RKO (cell line): Measurements from ENCODE around the gene KIF3A.

Experiments used
- DNase-seq: peaks from one replicate; pipeline ENCODE4 v3.0.0-alpha.2; 2016; ENCODE audit warnings: low spot score

The KIF3A gene

GRCh38 chr5:132662925-132663770, 74.2 kb downstream of the KIF3A start:
- no peak for DNase-seq

DNA sequence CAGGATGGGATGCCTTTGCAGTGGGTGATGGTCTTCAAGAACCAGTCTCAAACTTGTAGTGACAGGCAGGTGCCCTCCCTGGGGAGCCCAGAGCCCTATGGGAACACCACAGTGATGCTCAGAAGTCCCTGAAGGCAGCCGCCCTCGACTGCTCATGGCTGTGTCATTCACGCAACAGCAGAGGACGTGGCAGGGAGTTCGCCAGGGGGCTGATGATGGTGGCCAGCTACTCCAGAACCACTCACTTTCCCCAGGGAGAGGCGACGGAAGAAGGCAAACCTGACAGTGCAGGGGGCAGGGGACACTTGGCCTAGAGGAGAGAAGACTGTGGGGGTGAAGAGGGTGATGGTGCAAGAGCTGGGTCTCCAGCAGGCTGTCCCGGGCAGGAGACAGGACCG, 75.3 kb downstream of the KIF3A start:
- no peak for DNase-seq

GRCh38 chr5:132661231-132662003, 75.9 kb downstream of the KIF3A start:
- no peak for DNase-seq

DNA sequence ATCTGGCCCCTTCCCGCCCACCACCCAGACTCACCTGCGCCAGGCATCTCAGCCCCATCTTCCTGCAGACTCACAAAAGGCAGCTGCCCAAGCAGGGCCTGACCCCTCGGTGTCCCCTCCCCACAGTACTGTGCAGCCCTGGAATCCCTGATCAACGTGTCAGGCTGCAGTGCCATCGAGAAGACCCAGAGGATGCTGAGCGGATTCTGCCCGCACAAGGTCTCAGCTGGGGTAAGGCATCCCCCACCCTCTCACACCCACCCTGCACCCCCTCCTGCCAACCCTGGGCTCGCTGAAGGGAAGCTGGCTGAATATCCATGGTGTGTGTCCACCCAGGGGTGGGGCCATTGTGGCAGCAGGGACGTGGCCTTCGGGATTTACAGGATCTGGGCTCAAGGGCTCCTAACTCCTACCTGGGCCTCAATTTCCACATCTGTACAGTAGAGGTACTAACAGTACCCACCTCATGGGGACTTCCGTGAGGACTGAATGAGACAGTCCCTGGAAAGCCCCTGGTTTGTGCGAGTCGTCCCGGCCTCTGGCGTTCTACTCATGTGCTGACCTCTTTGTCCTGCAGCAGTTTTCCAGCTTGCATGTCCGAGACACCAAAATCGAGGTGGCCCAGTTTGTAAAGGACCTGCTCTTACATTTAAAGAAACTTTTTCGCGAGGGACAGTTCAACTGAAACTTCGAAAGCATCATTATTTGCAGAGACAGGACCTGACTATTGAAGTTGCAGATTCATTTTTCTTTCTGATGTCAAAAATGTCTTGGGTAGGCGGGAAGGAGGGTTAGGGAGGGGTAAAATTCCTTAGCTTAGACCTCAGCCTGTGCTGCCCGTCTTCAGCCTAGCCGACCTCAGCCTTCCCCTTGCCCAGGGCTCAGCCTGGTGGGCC, 77.5 kb downstream of the KIF3A start:
- DNase-seq = no peak

GRCh38 chr5:132658381-132659302, 78.7 kb downstream of the KIF3A start:
- no peak for DNase-seq

DNA sequence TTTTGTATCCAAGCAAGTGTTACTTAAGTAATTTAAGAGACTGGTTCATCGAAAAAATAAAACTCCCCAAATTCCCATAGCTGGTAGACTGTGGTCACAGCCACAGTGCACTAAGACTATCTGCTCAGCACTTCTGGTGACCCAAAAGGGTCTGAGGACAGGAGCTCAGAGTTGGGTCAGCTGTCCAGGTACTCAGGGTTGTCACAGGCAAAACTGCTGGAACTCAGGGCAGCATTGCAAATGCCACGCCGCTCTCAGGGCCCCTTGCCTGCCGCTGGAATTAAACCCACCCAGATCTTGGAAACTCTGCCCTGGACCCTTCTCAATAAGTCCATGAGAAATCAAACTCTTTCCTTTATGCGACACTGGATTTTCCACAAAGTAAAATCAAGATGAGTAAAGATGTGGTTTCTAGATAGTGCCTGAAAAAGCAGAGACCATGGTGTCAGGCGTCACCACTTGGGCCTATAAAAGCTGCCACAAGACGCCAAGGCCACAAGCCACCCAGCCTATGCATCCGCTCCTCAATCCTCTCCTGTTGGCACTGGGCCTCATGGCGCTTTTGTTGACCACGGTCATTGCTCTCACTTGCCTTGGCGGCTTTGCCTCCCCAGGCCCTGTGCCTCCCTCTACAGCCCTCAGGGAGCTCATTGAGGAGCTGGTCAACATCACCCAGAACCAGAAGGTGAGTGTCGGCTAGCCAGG, 79.5 kb downstream of the KIF3A start, which contains the start of gene IL13:
Gene IL13 (plus strand): TSS at position 498 of the 705 bp plus-strand sequence. CDS start 14 bp downstream, at position 512.
- DNase-seq = no peak

GRCh38 chr5:132656774-132657355, 80.5 kb downstream of the KIF3A start:
- no peak for DNase-seq

- DNase-seq = no peak
These were observed 81.2 kb downstream of the KIF3A start for GRCh38 chr5:132655821-132656773.

DNA sequence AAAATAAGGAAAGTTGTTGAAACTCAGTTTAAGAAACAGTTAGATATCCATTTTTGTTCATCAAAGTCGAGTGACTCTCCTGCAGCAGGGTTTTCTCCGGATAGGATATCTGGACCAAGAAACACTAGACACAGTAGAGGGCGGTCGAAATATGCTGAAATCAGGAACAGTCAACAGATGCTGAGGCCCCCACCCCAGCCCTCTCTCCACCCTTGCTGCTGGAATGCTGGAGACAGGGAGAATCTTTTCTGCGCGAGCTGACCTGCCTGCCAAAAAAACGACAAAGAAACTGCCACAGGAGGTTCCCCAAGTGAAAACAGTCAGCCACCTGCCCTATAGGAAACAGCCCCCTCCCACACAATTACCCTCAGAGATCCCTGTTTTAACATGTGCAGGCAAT, 83.6 kb downstream of the KIF3A start:
- no peak for DNase-seq

- no peak for DNase-seq
These were observed 85.4 kb downstream of the KIF3A start for GRCh38 chr5:132651838-132652469.

DNA sequence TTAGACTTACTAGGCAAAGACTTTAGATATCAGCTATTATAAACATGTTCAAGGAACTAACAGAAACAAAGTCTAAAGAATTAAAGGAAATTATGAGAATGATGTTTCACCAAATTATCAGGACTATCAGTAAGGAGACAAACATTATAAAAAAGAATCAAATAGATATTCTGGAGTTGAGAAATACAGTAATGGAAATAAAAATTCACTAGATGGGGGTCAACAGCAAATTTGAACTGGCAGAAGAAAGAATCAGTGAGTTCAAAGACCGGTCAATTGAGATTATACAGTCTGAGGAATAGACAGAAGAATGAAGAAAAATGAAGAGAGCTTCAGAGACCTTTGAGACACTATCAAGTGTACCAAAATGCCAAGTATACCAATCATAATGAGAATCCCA, 89.0 kb downstream of the KIF3A start:
- DNase-seq = no peak

DNA sequence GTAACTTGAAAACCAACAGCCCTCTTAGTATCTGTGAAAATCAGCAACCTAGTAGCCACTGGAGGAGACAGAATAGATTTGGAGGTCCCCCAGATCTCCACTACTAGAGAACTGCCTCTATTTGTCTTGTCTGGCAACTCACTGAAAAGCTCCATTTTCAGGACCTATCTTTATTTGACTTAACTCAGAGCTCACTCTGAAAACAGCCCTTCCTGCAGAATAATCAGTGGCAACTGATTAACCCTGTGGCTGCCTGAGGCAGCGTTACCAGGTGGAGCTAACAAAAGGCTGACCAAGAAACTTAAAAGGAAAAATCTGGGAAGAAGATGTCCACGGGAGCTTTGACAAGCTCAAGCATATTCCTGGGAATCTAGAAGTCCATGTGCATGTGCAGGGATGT, 89.9 kb downstream of the KIF3A start:
- DNase-seq = no peak

DNA sequence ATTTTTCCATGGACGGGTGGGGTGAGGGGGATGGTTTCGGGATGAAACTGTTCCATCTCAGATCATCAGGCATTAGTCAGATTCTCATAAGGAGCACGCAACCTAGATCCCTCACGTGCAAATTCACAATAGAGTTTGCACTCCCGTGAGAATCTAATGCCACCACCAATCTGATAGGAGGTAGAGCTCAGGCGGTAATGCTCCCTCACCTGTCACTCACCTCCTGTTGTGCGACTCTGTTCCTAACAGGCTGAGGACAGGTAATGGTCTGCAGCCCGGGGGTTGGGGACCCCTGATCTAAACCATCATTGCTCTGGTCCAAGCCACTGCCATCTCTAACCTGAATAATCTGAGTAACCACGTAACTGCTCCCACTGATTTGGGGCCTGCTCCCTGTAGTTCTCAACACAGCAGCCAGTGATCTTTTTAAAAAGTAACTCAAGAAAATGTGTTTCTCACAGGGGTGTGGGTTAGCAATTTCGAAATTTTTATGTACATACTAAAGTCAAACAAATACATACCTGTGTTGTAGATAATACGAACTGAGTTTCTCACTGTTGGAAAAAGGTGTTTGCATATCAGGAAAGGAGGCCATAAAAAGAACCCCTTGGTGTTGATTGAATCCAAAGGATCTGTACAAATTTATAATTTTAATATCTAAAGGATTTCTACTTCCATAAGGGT, 90.6 kb downstream of the KIF3A start:
- no peak for DNase-seq

GRCh38 chr5:132644177-132644576, 93.2 kb downstream of the KIF3A start:
- DNase-seq = no peak
